IMR-90 (cell line): ENCODE measurements around the gene DOCK1. TPM values are rescaled to one million over a fixed set of nuclear protein-coding genes. Genes with fewer than 3 reads are reported as not detected.

Experiments used
- ATAC-seq: fragments of 200-7000 bp; cut with Tn5 transposase; 2 replicates; pipeline ENCODE4 v1.9.1; 2020; ENCODE audit warnings: low read depth, mild to moderate bottlenecking, moderate library complexity
- BruUV-seq: library from RNA; stranded (reverse); fragments of 400-500 nt; replicated peaks from 2 replicates; lab custom pipeline; 2021; lab: Mats Ljungman, UMichigan
- CTCF ChIA-PET: fragments of 300-600 bp; formaldehyde crosslinking; extraction: SDS; loops from one replicate; lab custom pipeline; 2021; ENCODE audit warnings: antibody characterized with exemption; lab: Yijun Ruan, JAX
- POLR2A ChIA-PET: fragments of 300-600 bp; sonication (Branson Sonifier 250); formaldehyde crosslinking; loops from one replicate; lab custom pipeline; 2022; ENCODE audit warnings: antibody characterized with exemption; ENCODE audit not compliant: unreplicated experiment; lab: Charles Lee
- DNase-seq: peaks from one replicate; pipeline ENCODE4 v3.0.0; 2013
- H2AFZ ChIP-seq: replicated peaks from 2 replicates; pipeline ENCODE3; 2013; ENCODE audit warnings: low read length, mild to moderate bottlenecking; ENCODE audit not compliant: poor library complexity
- H2AK5ac ChIP-seq: 2 replicates; pipeline ENCODE4 v1.6.1; 2013; ENCODE audit warnings: low read depth, low read length, inconsistent platforms
- H2AK9ac ChIP-seq: replicated peaks from 2 replicates; pipeline ENCODE3; 2013; ENCODE audit warnings: mild to moderate bottlenecking, low read depth, low read length, moderate library complexity; ENCODE audit not compliant: poor library complexity
- H2BK120ac ChIP-seq: 2 replicates; pipeline ENCODE4 v1.6.1; 2013; ENCODE audit warnings: low read depth, low read length, inconsistent platforms
- H2BK15ac ChIP-seq: 3 replicates; pipeline ENCODE4 v1.6.1; 2013; ENCODE audit warnings: low read depth, low read length, inconsistent platforms
- H2BK20ac ChIP-seq: 2 replicates; pipeline ENCODE4 v1.6.1; 2013; ENCODE audit warnings: low read depth, mild to moderate bottlenecking, inconsistent platforms, low read length, moderate library complexity
- H2BK5ac ChIP-seq: 2 replicates; pipeline ENCODE4 v1.6.1; 2013; ENCODE audit warnings: mild to moderate bottlenecking, low read depth, low read length, inconsistent platforms; ENCODE audit not compliant: poor library complexity, severe bottlenecking
- H3K14ac ChIP-seq: replicated peaks from 2 replicates; pipeline ENCODE4 v1.6.1; 2013; ENCODE audit warnings: low read depth, low read length, inconsistent platforms
- H3K18ac ChIP-seq: 2 replicates; pipeline ENCODE4 v1.6.1; 2013; ENCODE audit warnings: low read depth, low read length, control low read depth
- H3K23ac ChIP-seq: 2 replicates; pipeline ENCODE4 v1.6.1; 2013; ENCODE audit warnings: low read depth, low read length, inconsistent platforms
- H3K27ac ChIP-seq: 2 replicates; pipeline ENCODE4 v1.5.1; 2013; ENCODE audit warnings: mild to moderate bottlenecking, control low read depth, low read length; ENCODE audit not compliant: insufficient read depth
- H3K27me3 ChIP-seq: 2 replicates; pipeline ENCODE4 v1.6.1; 2013; ENCODE audit warnings: low read length; ENCODE audit not compliant: control insufficient read depth, insufficient read depth
- H3K36me3 ChIP-seq: 2 replicates; pipeline ENCODE4 v1.6.1; 2013; ENCODE audit warnings: low read length, mixed read lengths; ENCODE audit not compliant: control insufficient read depth, insufficient read depth
- H3K4ac ChIP-seq: 2 replicates; pipeline ENCODE4 v1.6.1; 2013; ENCODE audit warnings: low read depth, low read length, inconsistent platforms
- H3K4me1 ChIP-seq: 2 replicates; pipeline ENCODE4 v1.6.1; 2013; ENCODE audit warnings: low read length, mixed read lengths; ENCODE audit not compliant: control insufficient read depth, insufficient read depth
- H3K4me2 ChIP-seq: 2 replicates; pipeline ENCODE4 v1.6.1; 2013; ENCODE audit warnings: low read depth, mild to moderate bottlenecking, control low read depth, low read length, moderate library complexity
- H3K4me3 ChIP-seq: 2 replicates; pipeline ENCODE4 v1.5.1; 2013; ENCODE audit warnings: low read depth, mild to moderate bottlenecking, control low read depth, low read length, moderate library complexity; ENCODE audit not compliant: insufficient read depth
- H3K56ac ChIP-seq: 2 replicates; pipeline ENCODE4 v1.6.1; 2013; ENCODE audit warnings: low read length, inconsistent platforms; ENCODE audit not compliant: insufficient read depth; ENCODE audit errors: extremely low read depth
- H3K79me1 ChIP-seq, 2 experiments: 2 replicates each; pipeline ENCODE4 v1.6.1; 2013; ENCODE audit warnings: low read length in 2 of 2, inconsistent platforms in 1 of 2, low read depth in 1 of 2
- H3K9ac ChIP-seq: 2 replicates; pipeline ENCODE4 v1.6.1; 2013; ENCODE audit warnings: low read depth, low read length, control low read depth
- H3K9me1 ChIP-seq: 2 replicates; pipeline ENCODE4 v1.6.1; 2013; ENCODE audit warnings: low read length, inconsistent platforms; ENCODE audit not compliant: insufficient read depth
- H3K9me3 ChIP-seq: 2 replicates; pipeline ENCODE4 v1.6.1; 2013; ENCODE audit warnings: low read length; ENCODE audit not compliant: control insufficient read depth, insufficient read depth
- H4K20me1 ChIP-seq: 2 replicates; pipeline ENCODE4 v1.6.1; 2013; ENCODE audit warnings: low read length, inconsistent platforms; ENCODE audit not compliant: insufficient read depth
- H4K5ac ChIP-seq: 2 replicates; pipeline ENCODE4 v1.6.1; 2013; ENCODE audit warnings: mild to moderate bottlenecking, low read depth, low read length, control low read depth
- H4K8ac ChIP-seq, 2 experiments: 2 replicates each; pipeline ENCODE4 v1.6.1; 2013; ENCODE audit warnings: low read depth in 2 of 2, low read length in 2 of 2, control low read depth in 1 of 2, inconsistent platforms in 1 of 2
- H4K91ac ChIP-seq: 2 replicates; pipeline ENCODE4 v1.6.1; 2013; ENCODE audit warnings: low read depth, low read length, inconsistent platforms; ENCODE audit not compliant: insufficient read depth
- FOS ChIP-seq: fragments of 150-350 bp; IDR thresholded peaks from 2 replicates; pipeline ENCODE4 v1.6.1; 2016; ENCODE audit warnings: low read depth, low read length
- NFE2L2 ChIP-seq: fragments of 150-350 bp; IDR thresholded peaks from 2 replicates; pipeline ENCODE4 v1.6.1; 2016; ENCODE audit warnings: low read depth, mild to moderate bottlenecking, low read length
- POLR2A ChIP-seq: IDR thresholded peaks from 2 replicates; pipeline ENCODE4 v1.6.1; 2012; ENCODE audit warnings: mild to moderate bottlenecking, low read depth, low read length
- WGBS, 2 experiments: methylation state at CpG; one replicate each; pipeline versions ENCODE4 v1.1.5 to v1.1.7; 2013; ENCODE audit warnings: missing lambda C conversion rate in 2 of 2; ENCODE audit not compliant: insufficient read length in 1 of 2; ENCODE audit errors: extremely low coverage in 2 of 2; 5-methylcytosine and 5-hydroxymethylcytosine counted together
- dilution Hi-C: fragments of 300-500 bp; cut with HindIII; formaldehyde crosslinking; loops from one replicate; pipeline ENCODE4 v1.14.3; 2018; ENCODE audit warnings: low sequenced_read_pairs; ENCODE audit not compliant: unreplicated experiment
- in situ Hi-C: fragments of 300-500 bp; cut with MboI; formaldehyde crosslinking; loops from 3 replicates; pipeline ENCODE4 v1.14.3; 2019; ENCODE audit warnings: low sequenced_read_pairs, inconsistent platforms, mixed read lengths
- intact Hi-C: fragments of 100-400 bp; cut with micrococcal nuclease; formaldehyde crosslinking; loops from 2 replicates; pipeline ENCODE4 v1.10.0; 2022
- polyA plus RNA-seq, 3 experiments: library from polyadenylated mRNA; depleted of rRNA; stranded (reverse); fragments of >200 nt; gene quantifications; 2 replicates each; pipeline ENCODE4 v1.2.3, GENCODE V29; 2012; ENCODE audit warnings: low replicate concordance in 1 of 3
- total RNA-seq: library from RNA; depleted of rRNA; stranded (reverse); fragments of >200 nt; gene quantifications from 2 replicates; pipeline ENCODE4 v1.2.3, GENCODE V29; 2012

Gene DOCK1
- total and polyA plus RNA-seq, 2 of the 4 experiments (the other 2 are of a cell fraction) = 28.2 to 71.0 TPM

GRCh38 chr10:127176649-127177048 lies 271.4 kb downstream of the DOCK1 start:
- no peak for DNase-seq
- WGBS, 2 experiments = 91% methylated on average over 11 of the region's 16 CpGs; no CpG with 5 or more reads in 1 of the 2 experiments
- H2AFZ ChIP-seq = no peak overlapping the region

More at GRCh38 chr10:127176649-127177048, 271.4 kb downstream of the DOCK1 start:
- no peak overlapping the region for H3K9ac ChIP-seq
- H2AK9ac ChIP-seq = no peak overlapping the region
- no peak overlapping the region for H2BK20ac ChIP-seq
- no TSS peak for BruUV-seq
- dilution Hi-C loops = no loop called here
- H4K5ac ChIP-seq = no peak overlapping the region
- no peak overlapping the region for H2BK120ac ChIP-seq
- no peak overlapping the region for H2BK5ac ChIP-seq
- H4K8ac ChIP-seq = no peak overlapping the region
- H3K4ac ChIP-seq = no peak overlapping the region
- no peaks in the 10 kb centered on the region for H3K4me1 ChIP-seq
- H3K18ac ChIP-seq = no peak overlapping the region
- TF ChIP-seq NFE2L2 (no peak), FOS (no peak), POLR2A (no peak)
- H3K23ac ChIP-seq = no peak overlapping the region
- peaks cover 7% of the 10 kb centered on the region; the same call in 1 of the 2 replicates for H3K9me1 ChIP-seq
- no peak overlapping the region for H3K56ac ChIP-seq
- no peak overlapping the region for H2BK15ac ChIP-seq
- no peak overlapping the region for H3K14ac ChIP-seq
- no peak overlapping the region for H3K4me3 ChIP-seq
- peaks cover 17% of the 10 kb centered on the region; the same call in 1 of the 2 replicates for H3K36me3 ChIP-seq
- in situ Hi-C loops = no loop called here
- no peak overlapping the region for H4K91ac ChIP-seq
- peaks cover 14 to 24% of the 10 kb centered on the region in 2 experiments; a peak in 3 of 4 replicates for H3K79me1 ChIP-seq
- H2AK5ac ChIP-seq = no peak overlapping the region
- H3K4me2 ChIP-seq = no peak overlapping the region
- ChIA-PET POLR2A (no interaction called here), CTCF (no interaction called here)
- H4K20me1 ChIP-seq = peaks cover 5% of the 10 kb centered on the region; the same call in 1 of the 2 replicates
- H3K27ac ChIP-seq = no peak overlapping the region
- H3K27me3 ChIP-seq = no peaks in the 10 kb centered on the region
- ATAC-seq = no peak
- intact Hi-C loops = no loop called here
- H3K9me3 ChIP-seq = no peaks in the 10 kb centered on the region
